Jurkat, Clone E6-1 (cell line): ENCODE data around the gene CP.

Source experiments
- DNase-seq: peaks from one replicate; pipeline ENCODE4 v3.0.0-alpha.2; 2011; ENCODE audit warnings: low read depth, low spot score
- H3K4me3 ChIP-seq: 2 replicates; pipeline ENCODE4 v1.5.1; 2011; ENCODE audit warnings: mild to moderate bottlenecking, low read length, control low read depth, moderate library complexity

The CP gene

DNA sequence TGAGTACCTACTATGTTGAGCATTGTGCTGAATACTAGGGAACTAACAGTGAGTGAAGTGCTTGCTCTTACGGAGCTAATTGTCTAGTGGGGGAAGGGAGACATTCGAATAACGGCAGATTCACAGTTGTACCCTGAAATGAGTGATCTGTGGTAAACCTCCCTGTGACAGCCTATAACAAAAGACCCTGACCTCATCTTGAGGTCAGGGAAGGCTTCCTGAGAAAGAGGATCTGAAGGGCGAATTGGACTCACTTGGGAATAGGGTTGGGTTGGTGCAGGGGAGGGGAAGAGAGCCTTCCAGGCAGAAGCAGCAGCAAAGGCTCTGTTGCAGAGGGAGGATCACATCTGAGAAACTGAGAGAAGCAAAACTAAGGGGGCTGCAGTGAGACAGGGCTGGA, 78.9 kb downstream of the CP start:
- no peak for DNase-seq
- H3K4me3 ChIP-seq, result no peak overlapping the region

DNA sequence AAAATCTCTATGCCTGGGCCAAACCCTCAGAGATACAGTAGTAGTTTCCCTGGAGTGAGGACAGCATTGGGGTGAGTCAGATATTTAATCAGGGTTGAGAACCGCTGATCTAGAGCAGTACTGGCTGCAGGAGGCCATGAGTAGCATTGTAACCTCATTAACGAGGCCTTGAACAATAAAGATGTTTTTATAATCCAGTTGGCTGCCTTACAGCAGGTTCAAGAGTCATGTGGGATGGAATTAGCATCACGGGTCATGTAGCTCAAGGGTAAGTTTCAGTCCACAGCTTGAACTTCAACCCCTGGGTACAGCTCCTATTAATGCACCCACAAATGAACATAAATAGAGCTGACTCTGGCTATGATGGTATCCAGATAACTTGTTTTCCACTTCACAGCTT, 87.1 kb downstream of the CP start:
- H3K4me3 ChIP-seq, result no peak overlapping the region
- no peak for DNase-seq

DNA sequence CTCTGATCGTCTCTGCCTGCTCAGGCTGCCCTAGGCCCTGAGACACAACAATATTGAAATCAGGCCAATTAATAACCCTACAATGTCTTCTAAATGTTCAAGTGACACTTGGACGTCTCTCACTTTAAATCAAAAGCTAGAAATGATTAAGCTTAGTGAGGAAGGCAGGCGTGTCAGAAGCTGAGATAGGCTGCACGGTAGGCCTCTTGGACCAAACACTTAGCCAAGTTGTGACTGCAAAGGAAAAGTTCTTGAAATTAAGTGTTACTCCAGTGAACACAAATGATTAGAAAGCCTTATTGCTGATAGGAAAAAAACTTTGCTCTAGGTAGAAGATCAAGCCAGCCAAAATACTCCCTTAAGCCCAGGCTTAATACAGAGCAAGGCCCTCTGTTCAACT, 90.0 kb downstream of the CP start:
- DNase-seq, result no peak
- H3K4me3 ChIP-seq, result no peak overlapping the region

DNA sequence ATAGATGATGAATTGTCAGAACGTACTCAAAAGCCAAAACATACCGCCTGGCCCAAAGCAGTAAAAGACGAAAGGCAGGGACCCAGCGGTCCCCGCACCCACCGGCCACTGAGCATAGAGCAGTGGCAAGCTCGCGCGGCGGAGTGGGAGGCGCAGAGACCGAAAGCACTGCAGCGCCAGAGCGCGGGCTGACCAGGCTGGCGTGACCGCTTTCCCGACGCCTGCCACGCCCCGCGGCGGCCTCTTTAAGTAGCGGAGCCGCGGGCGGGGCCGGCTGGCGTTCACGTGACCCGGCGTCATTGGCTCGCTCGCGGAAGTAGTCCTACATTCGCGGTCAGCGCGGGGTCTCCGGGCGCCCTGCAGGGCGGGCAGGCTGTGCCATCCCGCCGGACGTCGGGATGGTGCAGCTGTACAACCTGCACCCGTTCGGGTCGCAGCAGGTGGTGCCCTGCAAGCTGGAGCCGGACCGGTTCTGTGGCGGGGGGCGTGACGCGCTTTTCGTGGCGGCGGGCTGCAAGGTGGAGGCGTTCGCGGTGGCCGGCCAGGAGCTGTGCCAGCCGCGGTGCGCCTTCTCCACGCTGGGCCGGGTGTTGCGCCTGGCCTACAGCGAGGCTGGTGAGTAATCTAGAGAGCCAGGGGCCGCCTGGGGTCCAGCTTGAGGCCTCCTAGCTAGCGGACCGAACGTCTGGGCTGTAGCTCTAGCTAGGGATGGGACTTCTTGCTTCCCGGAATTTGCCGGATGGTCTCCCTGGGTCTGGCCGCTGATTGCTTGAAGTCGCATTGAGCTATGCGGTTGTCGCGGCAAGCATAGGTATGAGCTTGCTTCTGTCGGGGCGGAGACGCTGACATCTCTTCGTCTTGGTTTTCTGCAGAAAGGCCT, 92.1 kb downstream of the CP start, which contains the start of gene HPS3:
Gene HPS3, plus strand, starts transcription at position 313 of the 880 bp plus-strand sequence. Its CDS starts 86 bp downstream, at position 399.
- peak; percentile 61 for DNase-seq
- H3K4me3 ChIP-seq, result peak within 1 kb of the TSS; percentile 93

DNA sequence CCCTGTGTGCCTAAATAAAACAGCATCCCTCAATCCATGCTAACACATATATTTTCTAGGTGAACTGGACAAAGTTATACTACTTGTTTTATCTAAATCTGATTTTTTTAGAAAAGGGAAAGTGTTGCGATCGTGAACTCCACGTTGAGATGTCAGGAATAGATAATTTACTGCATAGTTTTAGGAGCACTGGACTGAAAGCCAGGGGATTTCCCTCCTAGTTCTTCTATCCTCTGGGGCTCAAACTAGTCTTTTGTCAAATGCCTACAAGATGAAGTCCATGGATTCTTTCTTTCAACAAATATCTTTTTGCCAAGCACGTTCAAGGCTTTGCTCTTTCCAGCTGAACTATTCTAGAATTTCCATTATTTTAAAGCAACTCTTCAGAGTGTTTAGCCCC, 92.8 kb downstream of the CP start:
- peak overlapping the region; percentile 93 for H3K4me3 ChIP-seq
- no peak for DNase-seq

DNA sequence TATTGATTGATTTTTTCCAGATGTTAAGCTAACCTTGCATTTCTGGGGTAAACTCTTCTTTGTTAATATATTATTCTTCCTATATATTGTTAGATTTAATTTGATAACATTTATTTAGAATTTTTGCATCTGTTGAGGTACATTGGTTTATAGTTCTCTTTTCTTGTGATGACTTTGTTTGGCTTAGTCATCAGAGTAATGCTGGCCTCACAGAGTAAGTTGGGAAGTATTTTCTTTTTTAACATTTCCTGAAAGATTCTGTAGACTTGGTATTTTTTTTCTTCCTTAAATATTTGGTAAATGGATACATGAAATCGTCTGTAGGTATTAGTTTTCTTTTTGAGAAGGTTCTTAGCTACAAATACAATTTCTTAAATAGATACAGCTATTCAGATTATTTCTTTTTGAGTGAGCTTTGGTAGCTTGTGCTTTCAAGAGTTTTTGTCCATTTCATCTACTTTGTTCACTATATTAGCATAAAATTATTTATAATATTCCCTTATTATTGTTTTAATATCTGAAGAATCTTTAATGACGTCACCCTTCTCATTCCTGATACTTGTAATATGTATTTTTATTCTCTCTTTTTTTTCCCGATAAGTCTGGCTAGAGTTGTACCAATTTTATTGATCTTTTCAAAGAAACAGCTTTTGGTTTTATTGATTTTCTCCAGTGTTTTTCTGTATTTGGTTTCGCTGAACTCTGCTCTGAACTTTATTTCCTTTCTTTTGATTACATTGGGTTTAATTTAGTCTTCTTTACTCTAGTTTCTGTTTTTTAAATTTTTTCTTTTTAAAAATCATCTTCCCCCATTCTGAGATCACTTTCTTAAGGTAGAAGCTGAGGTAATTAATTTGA, 98.7 kb downstream of the CP start:
- DNase-seq, result no peak
- H3K4me3 ChIP-seq, result no peak overlapping the region
